GM12801 (cell line): ENCODE data around the gene ANKZF1.

ENCODE experiments used
- CTCF ChIP-seq: IDR thresholded peaks from one replicate; pipeline ENCODE4 v1.5.1; 2011; ENCODE audit warnings: control low read depth; ENCODE audit not compliant: insufficient read length; ENCODE audit errors: extremely low read depth

ANKZF1 gene

GRCh38 chr2:219207134-219207883 lies 22.3 kb upstream of the ANKZF1 start:
- no peak for TF ChIP-seq CTCF

GRCh38 chr2:219207884-219208740 lies 21.5 kb upstream of the ANKZF1 start:
- no peak for TF ChIP-seq CTCF

GRCh38 chr2:219209236-219210195 lies 20.1 kb upstream of the ANKZF1 start:
- no peak for TF ChIP-seq CTCF

- TF ChIP-seq CTCF = no peak
Observed at GRCh38 chr2:219210196-219210885, 19.3 kb upstream of the ANKZF1 start.

GRCh38 chr2:219210886-219211362 lies 18.7 kb upstream of the ANKZF1 start:
- no peak for TF ChIP-seq CTCF

GRCh38 chr2:219213026-219213415 lies 16.6 kb upstream of the ANKZF1 start:
- no peak for TF ChIP-seq CTCF
